OCI-LY3 (cell line): Measurements from ENCODE around the gene CLTC.

ENCODE experiments used
- H2AFZ ChIP-seq: fragments of 200-600, 300-600 bp; shearing (Covaris generic); 2 replicates; pipeline ENCODE4 v1.6.0; 2014; ENCODE audit warnings: antibody characterized with exemption, low read depth, low read length
- H3K27ac ChIP-seq: fragments of 200-600, 300-600 bp; sonication (generic); 2 replicates; pipeline ENCODE4 v1.5.1; 2014; ENCODE audit warnings: mild to moderate bottlenecking, low read length, moderate library complexity, mixed read lengths
- H3K27me3 ChIP-seq: fragments of 200-600, 300-600 bp; sonication (generic); 2 replicates; pipeline ENCODE4 v1.6.1; 2014; ENCODE audit warnings: low read depth, low read length, mixed read lengths
- H3K36me3 ChIP-seq: fragments of 200-600, 300-600 bp; sonication (generic); replicated peaks from 2 replicates; pipeline ENCODE3; 2014; ENCODE audit warnings: low read depth, low read length, mixed read lengths
- H3K4me1 ChIP-seq: fragments of 300-600, 200-600 bp; sonication (generic); 2 replicates; pipeline ENCODE4 v1.6.1; 2014; ENCODE audit warnings: low read length, mixed read lengths
- H3K4me2 ChIP-seq: fragments of 200-600, 300-600 bp; sonication (generic); 2 replicates; pipeline ENCODE4 v1.6.1; 2014; ENCODE audit warnings: low read length, mixed read lengths
- H3K4me3 ChIP-seq: fragments of 300-600, 200-600 bp; sonication (generic); 2 replicates; pipeline ENCODE4 v1.5.1; 2014; ENCODE audit warnings: antibody characterized with exemption, mild to moderate bottlenecking, low read length, moderate library complexity
- H3K79me2 ChIP-seq: fragments of 300-600, 200-600 bp; shearing (Covaris generic); 2 replicates; pipeline ENCODE4 v1.6.1; 2014; ENCODE audit warnings: mild to moderate bottlenecking, low read length, mixed read lengths
- H3K9ac ChIP-seq: fragments of 300-600, 200-600 bp; shearing (Covaris generic); 2 replicates; pipeline ENCODE4 v1.6.0; 2014; ENCODE audit warnings: mild to moderate bottlenecking, low read length, moderate library complexity
- H3K9me3 ChIP-seq: fragments of 200-600, 300-600 bp; shearing (Covaris generic); 2 replicates; pipeline ENCODE4 v1.6.1; 2014; ENCODE audit warnings: low read length, mixed read lengths; ENCODE audit not compliant: insufficient read depth
- H4K20me1 ChIP-seq: fragments of 200-600, 300-600 bp; sonication (generic); 2 replicates; pipeline ENCODE4 v1.6.1; 2016; ENCODE audit warnings: low read length, mixed read lengths; ENCODE audit not compliant: insufficient read depth
- EZH2phosphoT487 ChIP-seq: fragments of 200-600 bp; shearing (Covaris generic); IDR thresholded peaks from 2 replicates; pipeline ENCODE4 v1.6.1; 2018; ENCODE audit warnings: antibody characterized with exemption, mixed run types, low read depth
- TF ChIP-seq, protein P1 (sequence below): fragments of 200-600, 300-600 bp; sonication (generic); IDR thresholded peaks from 2 replicates; pipeline ENCODE4 v1.5.1; 2014; ENCODE audit warnings: antibody characterized with exemption, low read length, low read depth

The CLTC gene

DNA sequence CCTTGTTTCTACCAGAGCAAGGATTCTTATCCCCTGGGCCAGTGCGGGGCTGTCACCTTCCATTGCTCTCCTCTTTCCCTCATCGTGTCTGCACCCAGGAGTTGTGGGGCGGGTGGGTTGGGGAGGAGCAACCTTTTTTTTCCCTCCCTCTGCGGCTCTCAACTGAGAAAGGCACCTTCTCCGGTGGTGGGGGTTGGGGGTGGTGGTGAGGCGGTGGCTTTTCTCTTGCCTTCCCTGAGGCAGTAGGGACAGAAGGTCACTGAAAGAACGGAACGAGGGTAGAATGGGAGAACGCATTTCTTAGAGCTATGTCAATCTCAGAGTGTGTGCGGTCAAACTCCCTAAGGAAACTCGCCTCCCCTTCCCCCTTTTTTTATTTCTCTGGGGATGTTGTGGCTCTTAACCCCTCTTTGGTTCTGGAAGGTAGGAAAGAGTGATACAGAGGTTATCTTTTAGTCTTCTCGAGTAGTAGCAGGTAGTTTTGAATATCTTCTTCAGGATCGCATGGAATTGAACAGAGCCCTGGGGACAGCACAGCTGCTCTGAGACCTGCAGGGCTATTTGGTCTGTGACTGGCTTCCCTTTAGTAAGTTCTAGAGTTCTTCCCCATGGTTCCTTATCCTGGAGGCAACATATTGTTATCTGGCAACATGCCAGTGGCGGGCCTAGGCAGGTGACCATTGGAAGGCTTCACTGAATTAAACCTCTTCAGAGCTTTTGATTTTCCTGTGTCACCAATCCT lies 994 bp downstream of the CLTC start:
- peak overlapping the region; percentile 87 for H3K4me2 ChIP-seq
- peaks cover 77% of the 10 kb centered on the region for H3K79me2 ChIP-seq
- no peak for TF ChIP-seq EZH2phosphoT487
- TF ChIP-seq, protein P1, sequence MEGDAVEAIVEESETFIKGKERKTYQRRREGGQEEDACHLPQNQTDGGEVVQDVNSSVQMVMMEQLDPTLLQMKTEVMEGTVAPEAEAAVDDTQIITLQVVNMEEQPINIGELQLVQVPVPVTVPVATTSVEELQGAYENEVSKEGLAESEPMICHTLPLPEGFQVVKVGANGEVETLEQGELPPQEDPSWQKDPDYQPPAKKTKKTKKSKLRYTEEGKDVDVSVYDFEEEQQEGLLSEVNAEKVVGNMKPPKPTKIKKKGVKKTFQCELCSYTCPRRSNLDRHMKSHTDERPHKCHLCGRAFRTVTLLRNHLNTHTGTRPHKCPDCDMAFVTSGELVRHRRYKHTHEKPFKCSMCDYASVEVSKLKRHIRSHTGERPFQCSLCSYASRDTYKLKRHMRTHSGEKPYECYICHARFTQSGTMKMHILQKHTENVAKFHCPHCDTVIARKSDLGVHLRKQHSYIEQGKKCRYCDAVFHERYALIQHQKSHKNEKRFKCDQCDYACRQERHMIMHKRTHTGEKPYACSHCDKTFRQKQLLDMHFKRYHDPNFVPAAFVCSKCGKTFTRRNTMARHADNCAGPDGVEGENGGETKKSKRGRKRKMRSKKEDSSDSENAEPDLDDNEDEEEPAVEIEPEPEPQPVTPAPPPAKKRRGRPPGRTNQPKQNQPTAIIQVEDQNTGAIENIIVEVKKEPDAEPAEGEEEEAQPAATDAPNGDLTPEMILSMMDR = no peak
- peaks cover 7% of the 10 kb centered on the region for H3K36me3 ChIP-seq
- H3K27ac ChIP-seq = peak overlapping the region; percentile 87
- peaks cover 48% of the 10 kb centered on the region for H4K20me1 ChIP-seq
- H2AFZ ChIP-seq = no peak overlapping the region
- peak overlapping the region; percentile 100 for H3K4me3 ChIP-seq
- no peaks in the 10 kb centered on the region for H3K9me3 ChIP-seq
- H3K4me1 ChIP-seq = peaks cover 39% of the 10 kb centered on the region
- H3K27me3 ChIP-seq = no peaks in the 10 kb centered on the region
- peak overlapping the region; percentile 100 for H3K9ac ChIP-seq

DNA sequence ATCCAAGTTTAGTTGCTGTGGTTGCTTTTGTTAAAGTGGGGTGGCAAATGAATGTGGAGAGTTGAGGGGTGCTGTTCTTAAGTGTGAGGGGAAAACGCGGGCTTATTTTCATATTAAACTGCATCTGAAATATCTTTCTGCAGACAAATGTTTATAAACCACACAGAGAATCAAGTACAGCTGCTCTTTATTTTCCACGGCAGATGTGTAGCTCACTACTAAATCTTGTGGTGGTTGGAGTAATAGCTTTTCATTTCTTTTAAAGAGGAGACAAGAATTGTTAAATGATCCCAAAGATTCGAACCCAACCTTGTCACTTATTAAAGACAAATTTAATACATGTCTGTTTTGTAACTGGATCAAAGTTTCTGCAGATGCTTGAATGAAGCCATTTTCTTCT lies 2.1 kb downstream of the CLTC start:
- TF ChIP-seq, protein P1 = no peak
- TF ChIP-seq EZH2phosphoT487 = no peak
- no peaks in the 10 kb centered on the region for H3K9me3 ChIP-seq
- peak overlapping the region; percentile 87 for H3K4me2 ChIP-seq
- peak overlapping the region; percentile 100 for H3K4me3 ChIP-seq
- H3K27me3 ChIP-seq = no peaks in the 10 kb centered on the region
- H2AFZ ChIP-seq = no peak overlapping the region
- peaks cover 58% of the 10 kb centered on the region for H4K20me1 ChIP-seq
- H3K9ac ChIP-seq = peak overlapping the region; percentile 100; the same call in 1 of the 2 replicates
- peaks cover 11% of the 10 kb centered on the region for H3K36me3 ChIP-seq
- peaks cover 50% of the 10 kb centered on the region for H3K4me1 ChIP-seq
- H3K27ac ChIP-seq = no peak overlapping the region
- peaks cover 88% of the 10 kb centered on the region for H3K79me2 ChIP-seq

GRCh38 chr17:59623151-59623550 lies 3.5 kb downstream of the CLTC start:
- Histone ChIP-seq H3K36me3 (peaks cover 14% of the 10 kb centered on the region), H3K4me2 (peak overlapping the region; percentile 87), H3K27ac (no peak overlapping the region), H3K4me3 (no peak overlapping the region), H3K79me2 (peaks cover 96% of the 10 kb centered on the region), H2AFZ (no peak overlapping the region), H4K20me1 (peaks cover 72% of the 10 kb centered on the region), H3K27me3 (no peaks in the 10 kb centered on the region), H3K9me3 (no peaks in the 10 kb centered on the region), H3K4me1 (peaks cover 57% of the 10 kb centered on the region), H3K9ac (no peak overlapping the region)
- TF ChIP-seq, protein P1 = no peak
- TF ChIP-seq EZH2phosphoT487 = no peak

- H3K27me3 ChIP-seq = no peaks in the 10 kb centered on the region
- H3K4me2 ChIP-seq = peak overlapping the region; percentile 74
- no peak overlapping the region for H3K9ac ChIP-seq
- H3K4me3 ChIP-seq = peak overlapping the region; percentile 22; the same call in 1 of the 2 replicates
- H3K79me2 ChIP-seq = peaks cover 100% of the 10 kb centered on the region
- H3K27ac ChIP-seq = no peak overlapping the region
- TF ChIP-seq, protein P1 = no peak
- no peak for TF ChIP-seq EZH2phosphoT487
- H2AFZ ChIP-seq = no peak overlapping the region
- peaks cover 51% of the 10 kb centered on the region for H3K4me1 ChIP-seq
- H4K20me1 ChIP-seq = peaks cover 96% of the 10 kb centered on the region
- H3K9me3 ChIP-seq = no peaks in the 10 kb centered on the region
- H3K36me3 ChIP-seq = peaks cover 39% of the 10 kb centered on the region
Observed at GRCh38 chr17:59626756-59627155, 7.1 kb downstream of the CLTC start.
